Measurements from ENCODE around the gene PSMG3. TPM values are rescaled to one million over a fixed set of nuclear protein-coding genes. Genes with fewer than 3 reads are reported as not detected.

The PSMG3 gene
- polyA plus RNA-seq, 2 of the 4 experiments (the other 2 are of a cell fraction) = 75.9 to 89.3 TPM

DNA sequence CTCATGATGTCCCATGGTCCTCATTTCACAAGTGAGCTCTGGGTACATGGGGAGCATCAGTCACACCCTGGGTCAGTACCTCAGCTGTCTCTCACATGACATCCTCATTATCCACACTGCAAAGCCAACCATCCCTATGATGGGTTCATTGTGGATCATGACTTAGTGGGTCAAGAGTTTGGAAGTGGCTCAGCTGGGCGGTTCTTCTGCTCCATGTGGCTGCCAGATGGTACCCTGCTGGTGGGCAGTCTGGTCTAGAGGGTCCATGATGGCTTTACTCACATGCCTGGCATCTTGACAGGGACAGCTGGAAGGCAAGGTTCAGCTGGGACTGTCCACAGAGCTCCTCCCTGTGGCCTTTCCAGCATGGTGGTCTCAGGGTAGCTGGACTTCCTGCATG, 19.1 kb upstream of the PSMG3 start:
- Histone ChIP-seq H3K4me1 (no peaks in the 10 kb centered on the region), H3K9me3 (peaks cover 14% of the 10 kb centered on the region), H3K4me3 (no peak overlapping the region), H3K4me2 (no peak overlapping the region), H3K27ac (no peak overlapping the region)
- DNase-seq (ENCODE audit: low read depth in 1 of 2, low spot score in 1 of 2) = no peak
- FAIRE-seq = no peak
- CTCF ChIA-PET = interaction anchor here (0.6 to 5.7 kb wide), 4 partner anchors 8 to 39 kb away, joined by 3 to 23 read pairs (median 4); no protein-coding TSS in a partner anchor
- ATAC-seq = no peak
- WGBS (ENCODE audit: missing lambda C conversion rate) = 70% methylated on average over 1 of the region's 1 CpG
- TF ChIP-seq, protein P1, sequence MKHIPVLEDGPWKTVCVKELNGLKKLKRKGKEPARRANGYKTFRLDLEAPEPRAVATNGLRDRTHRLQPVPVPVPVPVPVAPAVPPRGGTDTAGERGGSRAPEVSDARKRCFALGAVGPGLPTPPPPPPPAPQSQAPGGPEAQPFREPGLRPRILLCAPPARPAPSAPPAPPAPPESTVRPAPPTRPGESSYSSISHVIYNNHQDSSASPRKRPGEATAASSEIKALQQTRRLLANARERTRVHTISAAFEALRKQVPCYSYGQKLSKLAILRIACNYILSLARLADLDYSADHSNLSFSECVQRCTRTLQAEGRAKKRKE (CRISPR knock-in tag; IDR thresholded peaks at IDR 0.05; ENCODE audit: low read depth) = no peak
- TF ChIP-seq POLR2A (IDR thresholded peaks at IDR 0.05; ENCODE audit: low read length) = no peak
- TF ChIP-seq EP300 (IDR thresholded peaks at IDR 0.05) = no peak
- no peak for TF ChIP-seq NR3C1 (IDR thresholded peaks at IDR 0.05)
- no peak for TF ChIP-seq FOXS1 (CRISPR knock-in tag; IDR thresholded peaks at IDR 0.05)
- no peak for TF ChIP-seq ZFP36 (IDR thresholded peaks at IDR 0.05; ENCODE audit: borderline replicate concordance, partially characterized antibody)
- TF ChIP-seq TP53 (CRISPR knock-in tag; IDR thresholded peaks at IDR 0.05) = no peak
- POLR2A ChIA-PET = no interaction called here

DNA sequence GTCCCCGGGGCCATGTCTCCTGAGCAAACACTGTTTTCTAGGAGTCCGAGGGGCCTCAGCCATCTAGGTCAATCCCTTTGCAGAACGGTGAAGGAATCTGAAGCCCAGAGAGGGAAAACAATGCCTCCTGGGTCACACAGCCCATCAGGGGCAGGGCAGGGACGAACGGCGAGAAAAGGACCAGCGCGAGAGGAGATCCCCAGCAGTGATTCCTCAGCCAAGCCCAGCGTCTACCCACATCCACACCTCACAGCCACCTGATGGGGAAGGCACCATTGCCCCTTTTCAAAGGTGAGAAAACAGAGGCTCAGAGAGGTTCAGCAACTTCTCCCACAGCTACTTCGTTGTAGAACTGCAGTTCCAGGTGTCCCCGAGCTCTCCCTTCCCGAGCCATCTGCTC, 17.9 kb upstream of the PSMG3 start:
- Histone ChIP-seq H3K9me3 (peaks cover 14% of the 10 kb centered on the region), H3K27ac (no peak overlapping the region), H3K4me3 (no peak overlapping the region), H3K4me2 (no peak overlapping the region), H3K4me1 (no peaks in the 10 kb centered on the region)
- ATAC-seq (no peak), FAIRE-seq (no peak), DNase-seq (ENCODE audit: low read depth in 1 of 2, low spot score in 1 of 2) (no peak)
- 64% methylated on average over 12 of the region's 12 CpGs for WGBS (ENCODE audit: missing lambda C conversion rate)
- POLR2A ChIA-PET = no interaction called here
- CTCF ChIA-PET = interaction anchor here (0.7 kb wide), 1 partner anchor 9 kb away, joined by 3 read pairs; no protein-coding TSS in a partner anchor
- TF ChIP-seq, protein P2, sequence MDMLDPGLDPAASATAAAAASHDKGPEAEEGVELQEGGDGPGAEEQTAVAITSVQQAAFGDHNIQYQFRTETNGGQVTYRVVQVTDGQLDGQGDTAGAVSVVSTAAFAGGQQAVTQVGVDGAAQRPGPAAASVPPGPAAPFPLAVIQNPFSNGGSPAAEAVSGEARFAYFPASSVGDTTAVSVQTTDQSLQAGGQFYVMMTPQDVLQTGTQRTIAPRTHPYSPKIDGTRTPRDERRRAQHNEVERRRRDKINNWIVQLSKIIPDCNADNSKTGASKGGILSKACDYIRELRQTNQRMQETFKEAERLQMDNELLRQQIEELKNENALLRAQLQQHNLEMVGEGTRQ (IDR thresholded peaks at IDR 0.05) = no peak
- TF ChIP-seq KDM5A (IDR thresholded peaks at IDR 0.05) (no peak), RCOR1 (IDR thresholded peaks at IDR 0.05; ENCODE audit: low read depth, low read length) (no peak), TFCP2L1 (CRISPR knock-in tag; IDR thresholded peaks at IDR 0.05) (no peak), RFX5 (IDR thresholded peaks at IDR 0.05) (no peak), EHF (CRISPR knock-in tag; IDR thresholded peaks at IDR 0.05) (no peak), NPAS2 (CRISPR knock-in tag; IDR thresholded peaks at IDR 0.05; ENCODE audit: borderline replicate concordance) (no peak), POLR2AphosphoS2 (conservative IDR thresholded peaks at IDR 0.05; ENCODE audit: low read length) (no peak), BHLHE40 (IDR thresholded peaks at IDR 0.05; ENCODE audit: low read depth, low read length) (no peak), CHD4 (IDR thresholded peaks at IDR 0.05; ENCODE audit: borderline replicate concordance) (no peak), FOSB (CRISPR knock-in tag; IDR thresholded peaks at IDR 0.05) (no peak), TP53 (CRISPR knock-in tag; IDR thresholded peaks at IDR 0.05) (no peak), CBX8 (IDR thresholded peaks at IDR 0.05) (no peak)
- TF ChIP-seq, protein P3, sequence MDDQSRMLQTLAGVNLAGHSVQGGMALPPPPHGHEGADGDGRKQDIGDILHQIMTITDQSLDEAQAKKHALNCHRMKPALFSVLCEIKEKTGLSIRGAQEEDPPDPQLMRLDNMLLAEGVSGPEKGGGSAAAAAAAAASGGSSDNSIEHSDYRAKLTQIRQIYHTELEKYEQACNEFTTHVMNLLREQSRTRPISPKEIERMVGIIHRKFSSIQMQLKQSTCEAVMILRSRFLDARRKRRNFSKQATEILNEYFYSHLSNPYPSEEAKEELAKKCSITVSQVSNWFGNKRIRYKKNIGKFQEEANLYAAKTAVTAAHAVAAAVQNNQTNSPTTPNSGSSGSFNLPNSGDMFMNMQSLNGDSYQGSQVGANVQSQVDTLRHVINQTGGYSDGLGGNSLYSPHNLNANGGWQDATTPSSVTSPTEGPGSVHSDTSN (IDR thresholded peaks at IDR 0.05) = no peak
- TF ChIP-seq, protein P4, sequence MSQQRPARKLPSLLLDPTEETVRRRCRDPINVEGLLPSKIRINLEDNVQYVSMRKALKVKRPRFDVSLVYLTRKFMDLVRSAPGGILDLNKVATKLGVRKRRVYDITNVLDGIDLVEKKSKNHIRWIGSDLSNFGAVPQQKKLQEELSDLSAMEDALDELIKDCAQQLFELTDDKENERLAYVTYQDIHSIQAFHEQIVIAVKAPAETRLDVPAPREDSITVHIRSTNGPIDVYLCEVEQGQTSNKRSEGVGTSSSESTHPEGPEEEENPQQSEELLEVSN (IDR thresholded peaks at IDR 0.05; ENCODE audit: borderline replicate concordance, low read depth) = no peak
